ENCODE data around the gene ZDHHC11.
"Not testable (repeated sequence)": the region's sequence is repeated elsewhere in the genome, so short reads cannot be mapped to it uniquely, and the experiment has no call there.

Gene ZDHHC11

DNA sequence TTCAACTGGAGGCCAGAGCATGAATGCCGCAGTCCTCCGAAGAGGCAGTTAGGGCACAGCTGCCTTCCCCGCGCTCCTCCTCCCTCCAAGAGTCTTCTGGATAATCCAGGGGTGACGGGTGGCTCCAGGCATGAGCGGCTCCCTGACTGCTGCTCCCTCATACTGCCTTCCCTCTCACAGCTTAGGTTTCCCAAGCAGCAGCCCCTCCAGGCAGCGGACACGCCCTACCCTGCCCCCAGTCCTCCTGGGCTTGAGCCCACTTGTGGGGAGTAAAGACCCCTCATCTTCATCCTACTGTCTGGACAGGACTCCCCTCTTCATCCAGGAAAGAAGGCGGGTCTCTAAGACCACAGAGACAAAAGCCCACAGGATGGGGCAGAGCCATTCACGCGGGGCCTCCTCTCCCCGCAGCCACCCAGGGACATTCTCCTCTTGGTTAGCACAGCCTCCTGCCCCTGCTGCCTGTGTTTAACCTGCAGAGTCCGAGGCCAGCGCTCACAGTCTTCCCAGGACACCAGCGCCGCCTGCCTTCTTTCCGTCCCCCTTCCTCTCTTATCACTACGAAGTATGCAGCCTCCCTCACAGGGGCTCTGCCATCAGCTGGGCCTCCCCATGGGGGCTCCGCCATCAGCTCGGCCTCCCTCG, 5.6 kb downstream of the ZDHHC11 start:
- peak; percentile 56 for DNase-seq (ENCODE audit: low read depth, low spot score)

- not testable (repeated sequence) for DNase-seq (ENCODE audit: low read depth, low spot score)
Measured at GRCh38 chr5:844426-844825, 6.4 kb downstream of the ZDHHC11 start.

DNA sequence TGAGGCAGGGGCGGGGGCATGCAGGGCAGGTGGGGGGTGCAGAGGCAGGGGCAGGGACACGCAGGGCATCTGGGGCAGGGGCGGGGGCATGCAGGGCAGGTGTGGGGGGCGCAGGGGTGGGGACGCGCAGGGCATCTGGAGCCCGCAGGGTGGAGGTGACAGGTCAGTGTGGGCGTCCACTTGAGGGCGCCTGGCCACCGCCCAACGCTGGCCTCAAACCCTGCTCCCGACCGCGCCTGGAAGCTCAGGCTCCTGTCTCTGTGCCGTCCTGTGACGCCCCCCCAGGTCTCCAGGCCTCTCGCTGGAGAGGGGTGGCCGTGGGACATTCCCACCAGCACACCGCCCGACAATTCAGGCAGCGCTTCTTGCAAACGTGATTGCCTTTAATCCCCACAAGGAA, 6.9 kb downstream of the ZDHHC11 start:
- peak; percentile 60 for DNase-seq (ENCODE audit: low read depth, low spot score)

DNA sequence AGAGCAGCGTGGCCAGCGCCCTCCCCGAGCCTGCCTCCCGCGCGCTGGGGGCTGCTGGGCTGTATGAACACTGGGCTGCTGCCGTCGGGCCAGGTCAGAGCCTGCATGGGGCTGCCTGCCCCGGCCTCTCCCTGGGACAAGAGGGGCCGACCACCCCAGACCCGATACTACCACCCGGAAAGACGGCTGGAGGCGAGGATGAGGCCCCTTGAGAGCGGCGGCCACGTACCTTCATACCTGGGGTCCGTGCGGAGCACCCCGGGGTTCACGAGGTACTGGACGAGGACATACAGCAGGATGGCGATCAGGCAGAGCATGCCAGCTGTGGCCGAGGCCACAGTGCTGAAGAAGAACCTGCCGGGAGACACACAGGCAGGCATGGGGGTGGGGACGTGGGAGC, 7.4 kb downstream of the ZDHHC11 start:
- not testable (repeated sequence) for DNase-seq (ENCODE audit: low read depth, low spot score)

DNA sequence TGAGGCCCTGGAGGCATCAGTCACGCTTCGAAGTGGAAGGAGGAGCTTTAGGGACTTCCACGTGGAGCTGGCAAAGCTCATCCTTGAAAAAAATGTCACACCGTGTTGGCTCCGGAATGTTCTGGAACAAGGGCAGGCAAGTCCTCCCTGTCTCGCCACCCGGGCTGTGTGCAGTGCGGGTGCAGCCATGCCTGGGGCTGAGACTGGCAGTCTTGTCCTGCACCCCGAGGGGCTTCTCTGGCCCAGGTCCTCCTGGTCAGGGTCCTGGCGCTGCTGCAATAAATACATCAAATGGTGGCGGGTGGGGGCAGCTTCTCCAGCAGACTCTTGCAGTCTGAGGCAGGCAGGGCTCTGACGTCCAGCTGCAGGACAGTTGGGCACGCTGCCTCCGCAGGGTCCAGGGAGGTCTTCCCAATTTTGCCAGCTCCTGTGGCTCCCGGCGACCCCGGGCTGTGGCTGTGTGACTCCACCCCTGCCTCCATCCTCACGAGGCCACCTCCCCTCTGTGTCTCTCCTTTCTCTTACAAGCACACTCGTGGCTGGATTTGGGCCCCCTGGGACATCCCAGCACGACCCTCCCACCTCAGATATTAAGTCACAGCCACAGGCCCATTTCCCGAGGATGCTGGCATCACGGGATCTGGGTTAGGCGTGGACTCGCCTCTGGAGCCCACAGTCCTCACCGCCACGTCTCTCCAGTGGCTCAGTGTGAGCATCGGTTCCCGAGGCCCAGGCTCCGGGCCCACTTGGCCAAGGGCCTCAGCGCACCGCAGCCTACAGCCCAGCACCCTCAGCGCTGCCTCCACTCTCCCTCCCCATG, 8.2 kb downstream of the ZDHHC11 start:
- not testable (repeated sequence) for DNase-seq (ENCODE audit: low read depth, low spot score)

DNA sequence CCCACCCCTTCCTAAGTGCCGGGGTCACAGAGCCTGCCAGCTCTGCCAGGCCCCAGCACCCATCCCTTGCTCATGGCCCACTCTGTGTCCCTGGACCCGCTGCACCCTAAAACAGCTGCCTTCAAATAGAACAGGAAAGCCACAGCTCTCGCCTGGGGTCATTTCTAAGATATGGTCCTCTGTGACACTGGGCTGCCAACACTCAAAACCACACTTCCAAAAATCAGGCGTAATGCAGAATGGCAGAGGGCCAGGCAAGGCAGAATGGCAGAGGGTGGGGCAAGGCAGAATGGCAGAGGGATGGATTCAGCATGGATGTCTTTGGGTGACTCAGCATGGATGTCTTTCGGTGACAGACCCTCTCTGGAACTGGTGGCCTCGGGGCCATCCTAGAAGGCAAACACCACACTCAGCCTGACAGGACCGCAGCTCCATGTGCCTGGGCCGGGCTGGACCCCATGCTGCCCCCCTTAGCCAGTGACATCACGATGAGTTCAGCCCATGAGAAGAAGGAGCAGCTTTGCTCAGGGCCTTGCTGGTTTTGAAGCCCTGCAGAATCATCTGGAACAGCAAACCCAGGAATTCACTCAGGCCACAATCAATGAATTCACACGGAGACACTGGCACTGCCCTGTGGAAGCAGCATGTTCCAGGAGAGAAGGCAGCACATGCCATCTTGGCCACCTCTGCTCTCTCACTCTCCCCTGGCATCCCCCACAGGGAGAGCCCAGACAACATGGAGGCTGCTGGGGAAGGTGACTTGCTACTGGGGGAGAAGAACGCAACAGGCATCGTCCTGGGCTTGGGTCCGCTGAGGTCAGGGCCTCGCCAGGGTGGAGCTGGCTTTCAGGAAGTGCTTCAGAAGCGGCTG, 9.0 kb downstream of the ZDHHC11 start:
- DNase-seq (ENCODE audit: low read depth, low spot score), result not testable (repeated sequence)

DNA sequence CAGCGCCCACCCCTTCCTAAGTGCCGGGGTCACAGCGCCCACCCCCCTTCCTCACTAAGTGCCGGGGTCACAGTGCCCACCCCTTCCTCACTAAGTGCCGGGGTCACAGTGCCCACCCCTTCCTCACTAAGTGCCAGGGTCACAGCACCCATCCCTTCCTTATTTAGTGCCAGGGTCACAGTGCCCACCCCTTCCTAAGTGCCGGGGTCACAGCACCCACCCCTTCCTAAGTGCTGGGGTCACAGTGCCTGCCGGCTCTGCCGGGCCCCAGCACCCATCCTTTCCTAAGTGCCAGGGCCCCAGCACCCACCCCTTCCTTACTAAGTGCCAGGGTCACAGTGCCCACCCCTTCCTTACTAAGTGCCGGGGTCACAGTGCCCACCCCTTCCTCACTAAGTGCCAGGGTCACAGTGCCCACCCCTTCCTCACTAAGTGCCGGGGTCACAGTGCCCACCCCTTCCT, 9.8 kb downstream of the ZDHHC11 start:
- not testable (repeated sequence) for DNase-seq (ENCODE audit: low read depth, low spot score)

DNA sequence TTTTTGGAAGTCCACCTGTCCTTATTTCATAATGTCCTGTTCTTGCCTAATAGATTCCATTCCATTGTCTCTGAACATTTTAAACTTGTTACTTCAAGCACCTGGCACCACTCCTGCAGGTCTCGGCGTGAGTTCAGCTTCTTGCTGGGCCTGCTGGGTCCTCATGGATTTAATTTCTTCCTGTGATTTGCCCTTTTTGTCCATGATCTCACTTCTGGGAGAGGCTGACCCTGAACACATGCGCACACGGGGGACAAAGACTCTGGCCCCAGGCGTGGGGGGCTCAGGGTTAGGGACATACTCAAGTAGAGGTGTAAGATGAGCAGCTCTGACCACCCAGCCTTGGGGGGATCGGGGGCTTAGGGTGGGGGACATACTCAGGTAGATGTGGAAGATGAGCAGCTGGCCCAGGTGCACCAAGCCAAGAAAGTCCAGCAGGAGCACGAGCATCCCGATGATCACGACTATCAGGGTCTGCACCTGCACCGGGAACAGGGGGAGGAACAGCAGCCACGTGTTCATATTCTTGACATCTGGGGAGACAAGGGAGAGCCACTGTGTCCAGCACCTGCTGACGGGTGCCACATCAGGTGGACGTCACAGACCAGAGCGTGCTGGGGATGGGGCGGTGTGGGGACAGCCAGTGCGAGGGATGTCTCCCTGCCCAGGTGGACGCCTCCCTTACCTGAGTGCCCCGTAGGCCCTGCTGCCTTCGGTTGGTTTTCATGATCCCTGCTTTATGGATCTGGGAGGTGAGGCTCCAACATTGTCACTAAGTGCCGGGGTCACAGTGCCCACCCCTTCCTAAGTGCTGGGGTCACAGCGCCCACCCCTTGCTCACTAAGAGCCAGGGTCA, 10.4 kb downstream of the ZDHHC11 start:
- DNase-seq (ENCODE audit: low read depth, low spot score), result not testable (repeated sequence)

DNA sequence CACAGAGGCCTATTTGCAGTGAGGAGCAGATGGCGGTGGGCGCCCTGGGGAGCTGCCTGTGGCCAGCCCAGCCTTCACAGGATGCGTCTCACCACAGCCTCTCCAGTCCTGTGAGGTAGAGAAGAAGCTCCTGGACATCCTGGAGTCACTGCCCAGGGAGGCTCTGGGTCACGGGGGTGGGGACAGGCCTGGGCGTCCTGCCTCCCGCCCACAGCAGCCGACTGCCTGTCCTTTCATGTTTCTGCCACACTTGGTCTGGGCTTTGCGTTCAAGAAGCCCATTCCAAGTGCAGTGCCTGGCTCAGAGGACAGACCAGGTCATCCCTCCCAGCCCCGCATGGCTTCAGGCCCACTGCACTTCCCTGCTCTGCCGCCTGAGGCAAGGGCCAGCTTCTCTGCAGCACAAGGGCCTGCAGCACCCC, 12.3 kb downstream of the ZDHHC11 start:
- DNase-seq (ENCODE audit: low read depth, low spot score), result peak; percentile 71

DNA sequence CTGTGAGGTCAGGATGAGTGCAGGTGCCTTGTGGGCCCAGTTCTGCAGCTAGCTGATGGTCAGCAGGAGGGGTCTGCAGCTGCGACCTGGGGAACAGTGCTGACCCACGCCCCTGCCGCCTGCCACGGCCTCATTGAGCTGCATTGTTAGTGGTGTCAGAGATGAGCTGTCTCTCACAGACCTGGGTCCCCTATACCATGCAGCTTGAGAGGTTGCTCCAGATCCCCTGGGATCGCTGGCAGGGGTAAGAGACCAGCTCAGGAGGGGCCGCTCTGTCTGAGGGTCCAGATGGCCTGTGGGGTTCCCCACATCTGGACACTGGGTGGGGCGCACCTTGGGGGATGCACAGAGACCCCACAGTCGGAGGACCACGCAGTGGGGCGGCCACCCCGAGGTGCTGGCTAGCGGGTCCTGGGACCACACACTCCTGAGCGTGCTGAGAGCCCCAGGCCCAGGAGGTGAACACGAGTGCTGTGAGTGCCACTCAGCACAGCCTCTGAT, 13.1 kb downstream of the ZDHHC11 start:
- not testable (repeated sequence) for DNase-seq (ENCODE audit: low read depth, low spot score)

GRCh38 chr5:835933-836612, 14.7 kb downstream of the ZDHHC11 start:
- not testable (repeated sequence) for DNase-seq (ENCODE audit: low read depth, low spot score)

- DNase-seq (ENCODE audit: low read depth, low spot score), result not testable (repeated sequence)
Measured at GRCh38 chr5:834013-834412, 16.8 kb downstream of the ZDHHC11 start.

DNA sequence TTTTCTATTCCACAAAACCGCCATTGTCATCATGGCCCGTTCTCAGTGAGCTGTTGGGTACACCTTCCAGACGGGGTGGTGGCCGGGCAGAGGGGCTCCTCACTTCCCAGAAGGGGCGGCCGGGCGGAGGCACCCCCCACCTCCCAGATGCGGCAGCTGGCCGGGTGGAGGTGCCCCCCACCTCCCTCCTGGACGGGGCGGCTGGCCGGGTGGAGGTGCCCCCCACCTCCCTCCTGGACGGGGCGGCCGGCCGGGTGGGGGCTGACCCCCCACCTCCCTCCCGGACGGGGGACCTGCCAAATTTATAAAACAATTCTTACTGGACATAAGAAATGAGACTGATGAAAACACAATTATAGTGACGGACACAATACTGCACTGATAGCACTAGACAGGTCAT, 22.6 kb downstream of the ZDHHC11 start:
- not testable (repeated sequence) for DNase-seq (ENCODE audit: low read depth, low spot score)

GRCh38 chr5:825544-825943, 25.2 kb downstream of the ZDHHC11 start:
- DNase-seq (ENCODE audit: low read depth, low spot score), result peak; percentile 38

GRCh38 chr5:821504-821903, 29.3 kb downstream of the ZDHHC11 start:
- no peak for DNase-seq (ENCODE audit: low read depth, low spot score)

- DNase-seq (ENCODE audit: low read depth, low spot score), result no peak
Measured at GRCh38 chr5:820245-820644, 30.5 kb downstream of the ZDHHC11 start.

DNA sequence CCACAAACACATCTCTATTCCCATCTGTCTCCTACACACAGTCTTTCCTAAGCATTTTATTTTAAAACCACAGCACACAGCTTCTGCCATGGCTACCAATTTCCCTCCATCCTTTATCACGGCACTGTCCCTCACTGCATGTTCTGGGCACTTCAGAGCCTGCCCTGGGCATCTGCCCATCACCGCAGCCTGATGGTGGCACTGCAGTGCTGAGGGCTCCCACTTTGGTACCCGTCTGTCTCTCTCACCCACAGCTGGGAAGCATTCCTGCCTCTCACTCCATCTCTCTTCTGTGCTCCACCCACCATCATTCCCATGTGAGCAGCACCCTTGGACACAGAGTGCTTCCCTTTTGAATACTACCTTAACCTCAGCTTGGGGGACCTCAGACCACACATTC, 31.7 kb downstream of the ZDHHC11 start:
- no peak for DNase-seq (ENCODE audit: low read depth, low spot score)

- no peak for DNase-seq (ENCODE audit: low read depth, low spot score)
Measured at GRCh38 chr5:816176-816575, 34.6 kb downstream of the ZDHHC11 start.

GRCh38 chr5:815449-815848, 35.3 kb downstream of the ZDHHC11 start:
- DNase-seq (ENCODE audit: low read depth, low spot score), result no peak

DNA sequence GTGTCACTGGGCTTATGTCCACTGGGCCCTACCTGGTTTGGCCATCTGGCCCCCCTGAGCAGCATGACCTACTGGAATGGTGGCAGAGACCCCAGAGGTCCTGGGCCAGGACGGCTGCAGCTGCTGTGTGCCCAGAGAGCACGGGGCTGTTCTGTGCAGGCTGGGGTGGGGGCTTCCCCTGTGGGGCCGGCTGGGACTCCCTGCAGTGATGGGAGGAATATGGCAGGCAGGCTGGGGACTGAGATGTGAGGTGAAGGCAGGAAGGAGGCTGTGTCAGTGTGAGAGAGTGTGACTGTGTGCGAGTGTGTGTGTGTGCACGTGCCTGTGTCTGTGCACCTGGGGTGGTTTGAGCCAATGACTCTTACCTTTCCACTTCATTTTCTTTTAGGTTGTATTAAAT, 37.2 kb downstream of the ZDHHC11 start:
- not testable (repeated sequence) for DNase-seq (ENCODE audit: low read depth, low spot score)
